HG02642 (cell line): ENCODE data around the gene DDX24.

Experiments used
- ATAC-seq: cut with Tn5 transposase; IDR thresholded peaks from one replicate; pipeline ENCODE4 v1.9.1; 2021; ENCODE audit warnings: mild to moderate bottlenecking; ENCODE audit not compliant: unreplicated experiment, poor library complexity

DDX24 gene

GRCh38 chr14:94051779-94052178, 29.2 kb downstream of the DDX24 start:
- no peak for ATAC-seq

GRCh38 chr14:94051115-94051514, 29.9 kb downstream of the DDX24 start:
- no peak for ATAC-seq

- ATAC-seq = no peak
Measured at GRCh38 chr14:94050231-94050880, 30.6 kb downstream of the DDX24 start.

- ATAC-seq = no peak
Measured at GRCh38 chr14:94049625-94050023, 31.4 kb downstream of the DDX24 start.

- ATAC-seq = no peak
Measured at GRCh38 chr14:94048691-94049624, 32.0 kb downstream of the DDX24 start.

GRCh38 chr14:94047581-94047980, 33.4 kb downstream of the DDX24 start:
- no peak for ATAC-seq

- ATAC-seq = no peak
Measured at GRCh38 chr14:94046696-94047250, 34.2 kb downstream of the DDX24 start.

GRCh38 chr14:94045563-94046345, 35.2 kb downstream of the DDX24 start:
- no peak for ATAC-seq

GRCh38 chr14:94045101-94045500, 35.9 kb downstream of the DDX24 start:
- no peak for ATAC-seq

GRCh38 chr14:94044476-94045091, 36.4 kb downstream of the DDX24 start:
- no peak for ATAC-seq

- ATAC-seq = no peak
Measured at GRCh38 chr14:94043756-94044475, 37.1 kb downstream of the DDX24 start.

GRCh38 chr14:94043111-94043755, 37.8 kb downstream of the DDX24 start:
- ATAC-seq = no peak

- ATAC-seq = no peak
Measured at GRCh38 chr14:94042433-94043091, 38.4 kb downstream of the DDX24 start.

GRCh38 chr14:94041551-94042346, 39.3 kb downstream of the DDX24 start:
- ATAC-seq = no peak

GRCh38 chr14:94040796-94041195, 40.2 kb downstream of the DDX24 start:
- no peak for ATAC-seq

- no peak for ATAC-seq
Measured at GRCh38 chr14:94040247-94040646, 40.8 kb downstream of the DDX24 start.

- no peak for ATAC-seq
Measured at GRCh38 chr14:94038921-94039629, 41.9 kb downstream of the DDX24 start.
